NCI-H69 (cell line): ENCODE data around the gene TEX50.
"Not testable (repeated sequence)": the region's sequence is repeated elsewhere in the genome, so short reads cannot be mapped to it uniquely, and the experiment has no call there.

Experiments used
- DNase-seq: peaks from one replicate; lab custom pipeline; 2025; lab: John Stamatoyannopoulos, UW

Gene TEX50

GRCh38 chr1:173663159-173663558 lies 28.0 kb downstream of the TEX50 start:
- no peak for DNase-seq

- DNase-seq: no peak
Measured at GRCh38 chr1:173666646-173667045, 31.5 kb downstream of the TEX50 start.

GRCh38 chr1:173669491-173669941 lies 34.4 kb downstream of the TEX50 start, which contains the start of gene ANKRD45:
Gene ANKRD45, minus strand, starts transcription at chr1:173669851. Its CDS starts 10,433 bp downstream, at chr1:173659418.
- peak; percentile 82 for DNase-seq

GRCh38 chr1:173674496-173674895 lies 39.4 kb downstream of the TEX50 start:
- DNase-seq: not testable (repeated sequence)

- not testable (repeated sequence) for DNase-seq
Measured at GRCh38 chr1:173680152-173680551, 45.0 kb downstream of the TEX50 start.

- DNase-seq: no peak
Measured at GRCh38 chr1:173682184-173682583, 47.0 kb downstream of the TEX50 start.

GRCh38 chr1:173683838-173684237 lies 48.7 kb downstream of the TEX50 start:
- DNase-seq: not testable (repeated sequence)

GRCh38 chr1:173685121-173685520 lies 50.0 kb downstream of the TEX50 start:
- not testable (repeated sequence) for DNase-seq
